SU-DHL-6 (cell line): ENCODE measurements around the gene HMG20B.

Experiments
- H2AFZ ChIP-seq: fragments of 200-600 bp; sonication (generic); 2 replicates; pipeline ENCODE4 v1.6.1; 2014; ENCODE audit warnings: low read depth, mild to moderate bottlenecking, moderate library complexity, mixed read lengths, antibody characterized with exemption, low read length; ENCODE audit not compliant: severe bottlenecking
- H3F3A ChIP-seq: fragments of 200-600 bp; shearing (Covaris generic); 2 replicates; pipeline ENCODE4 v1.6.0; 2016; ENCODE audit warnings: antibody characterized with exemption, mild to moderate bottlenecking; ENCODE audit not compliant: insufficient read depth
- H3K27ac ChIP-seq: fragments of 200-600 bp; sonication (generic); 2 replicates; pipeline ENCODE4 v1.5.1; 2016; ENCODE audit warnings: low read depth, mild to moderate bottlenecking, low read length, moderate library complexity, mixed read lengths
- H3K27me3 ChIP-seq: fragments of 200-600 bp; sonication (generic), shearing (Covaris generic); 2 replicates; pipeline ENCODE4 v1.6.0; 2014; ENCODE audit warnings: mild to moderate bottlenecking, low read length
- H3K36me3 ChIP-seq: fragments of 200-600 bp; sonication (generic); 2 replicates; pipeline ENCODE4 v1.6.1; 2014; ENCODE audit warnings: mild to moderate bottlenecking, low read length, mixed read lengths
- H3K4me2 ChIP-seq: fragments of 300-600, 200-600 bp; shearing (Covaris generic), sonication (generic); 2 replicates; pipeline ENCODE4 v1.6.0; 2014; ENCODE audit warnings: low read length, low read depth, mild to moderate bottlenecking; ENCODE audit not compliant: poor library complexity, severe bottlenecking
- H3K4me3 ChIP-seq: fragments of 200-600 bp; sonication (generic); 2 replicates; pipeline ENCODE4 v1.5.1; 2014; ENCODE audit warnings: antibody characterized with exemption, low read length, mild to moderate bottlenecking, mixed read lengths; ENCODE audit not compliant: insufficient read depth, poor library complexity, severe bottlenecking
- H3K79me2 ChIP-seq: fragments of 200-600 bp; sonication (generic); 2 replicates; pipeline ENCODE4 v1.6.1; 2014; ENCODE audit warnings: mild to moderate bottlenecking, low read length, moderate library complexity; ENCODE audit not compliant: insufficient read depth
- H3K9ac ChIP-seq: fragments of 200-600 bp; sonication (generic); 2 replicates; pipeline ENCODE4 v1.7.0; 2014; ENCODE audit warnings: mild to moderate bottlenecking, low read length
- H3K9me2 ChIP-seq: fragments of 200-600 bp; sonication (generic); replicated peaks from 2 replicates; pipeline ENCODE4 v1.6.1; 2014; ENCODE audit warnings: low read length; ENCODE audit not compliant: insufficient read depth
- H3K9me3 ChIP-seq: fragments of 200-600 bp; sonication (generic); 2 replicates; pipeline ENCODE4 v1.6.1; 2014; ENCODE audit warnings: low read length, mixed read lengths; ENCODE audit not compliant: insufficient read depth
- H4K20me1 ChIP-seq: fragments of 200-600 bp; sonication (generic); 2 replicates; pipeline ENCODE4 v1.6.1; 2014; ENCODE audit warnings: low read depth, mild to moderate bottlenecking, antibody characterized with exemption, low read length, moderate library complexity, mixed read lengths
- CTCF ChIP-seq: fragments of 200-600 bp; sonication (generic); IDR thresholded peaks from one replicate; pipeline ENCODE4 v1.5.1; 2017; ENCODE audit warnings: antibody characterized with exemption, mild to moderate bottlenecking, low read length, moderate library complexity; ENCODE audit not compliant: insufficient read depth, poor library complexity, severe bottlenecking
- EZH2phosphoT487 ChIP-seq: fragments of 200-600 bp; sonication (generic), shearing (Covaris generic); conservative IDR thresholded peaks from 2 replicates; pipeline ENCODE4 v1.6.1; 2018; ENCODE audit warnings: mild to moderate bottlenecking, antibody characterized with exemption, low read length, moderate library complexity, mixed read lengths

HMG20B gene

DNA sequence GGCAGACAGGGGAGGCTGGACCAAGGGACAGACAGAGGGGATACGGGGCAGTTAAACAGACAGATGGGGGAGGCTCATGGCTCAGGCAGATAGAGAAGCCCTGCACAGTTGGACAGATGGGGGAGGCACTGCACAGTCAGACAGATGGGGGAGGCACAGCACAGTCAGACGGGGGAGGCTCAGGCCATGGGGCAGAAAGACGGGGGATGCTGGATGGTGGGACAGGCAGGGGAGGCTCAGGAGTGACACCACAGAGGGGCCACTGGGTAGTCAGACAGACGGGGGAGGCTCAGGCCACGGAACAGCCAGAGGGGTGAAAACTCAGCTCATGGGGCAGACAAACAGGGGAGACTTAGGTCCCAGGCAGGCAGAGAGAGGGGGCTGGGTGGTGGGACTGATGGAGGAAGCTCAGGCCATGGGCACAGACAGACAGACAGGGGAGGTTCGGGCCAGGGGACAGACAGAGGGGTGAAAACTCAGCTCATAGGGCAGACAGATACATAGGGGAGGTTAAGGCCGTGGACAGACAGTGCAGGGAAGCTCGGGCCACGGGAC is 16.2 kb upstream of the HMG20B start:
- H3K79me2 ChIP-seq: peaks cover 30% of the 10 kb centered on the region
- no peaks in the 10 kb centered on the region for H3K27me3 ChIP-seq
- no peaks in the 10 kb centered on the region for H3K9me3 ChIP-seq
- H3K9me2 ChIP-seq: no peaks in the 10 kb centered on the region
- H3K36me3 ChIP-seq: no peaks in the 10 kb centered on the region
- H2AFZ ChIP-seq: no peak overlapping the region
- peaks cover 7% of the 10 kb centered on the region; the same call in 1 of the 2 replicates for H4K20me1 ChIP-seq
- no peaks in the 10 kb centered on the region for H3F3A ChIP-seq
- H3K4me3 ChIP-seq: peak overlapping the region; percentile 62
- H3K4me2 ChIP-seq: peak overlapping the region; percentile 68
- no peak for TF ChIP-seq EZH2phosphoT487
- no peak for TF ChIP-seq CTCF
- H3K27ac ChIP-seq: no peak overlapping the region
- H3K9ac ChIP-seq: peak overlapping the region; percentile 62

GRCh38 chr19:3556978-3557460 is 15.7 kb upstream of the HMG20B start:
- no peaks in the 10 kb centered on the region for H3K9me3 ChIP-seq
- H3F3A ChIP-seq: no peaks in the 10 kb centered on the region
- H3K9ac ChIP-seq: peak overlapping the region; percentile 62
- peak overlapping the region; percentile 62 for H3K4me3 ChIP-seq
- no peak for TF ChIP-seq CTCF
- no peak for TF ChIP-seq EZH2phosphoT487
- peak overlapping the region; percentile 68 for H3K4me2 ChIP-seq
- no peaks in the 10 kb centered on the region for H3K36me3 ChIP-seq
- H2AFZ ChIP-seq: no peak overlapping the region
- H3K79me2 ChIP-seq: peaks cover 27% of the 10 kb centered on the region
- no peak overlapping the region for H3K27ac ChIP-seq
- no peaks in the 10 kb centered on the region for H3K27me3 ChIP-seq
- H4K20me1 ChIP-seq: peaks cover 7% of the 10 kb centered on the region; the same call in 1 of the 2 replicates
- no peaks in the 10 kb centered on the region for H3K9me2 ChIP-seq

GRCh38 chr19:3557461-3558248 is 15.1 kb upstream of the HMG20B start, which contains the start of gene MFSD12:
Gene MFSD12, minus strand, starts transcription at chr19:3557586. Its CDS starts 183 bp downstream, at chr19:3557403.
- peak within 1 kb of the TSS; percentile 62 for H3K9ac ChIP-seq
- peak within 1 kb of the TSS; percentile 84 for H2AFZ ChIP-seq

More at GRCh38 chr19:3557461-3558248, 15.1 kb upstream of the HMG20B start, which contains the start of gene MFSD12:
- Histone ChIP-seq H3K36me3 (no peaks in the 10 kb centered on the region), H3K27me3 (no peaks in the 10 kb centered on the region), H4K20me1 (peaks cover 7% of the 10 kb centered on the region; the same call in 1 of the 2 replicates), H3K9me3 (no peaks in the 10 kb centered on the region), H3K4me3 (peak within 1 kb of the TSS; percentile 62), H3K9me2 (no peaks in the 10 kb centered on the region), H3K27ac (no peak within 1 kb of the TSS), H3K4me2 (peak within 1 kb of the TSS; percentile 68), H3F3A (no peaks in the 10 kb centered on the region), H3K79me2 (peaks cover 25% of the 10 kb centered on the region)
- TF ChIP-seq CTCF (no peak), EZH2phosphoT487 (no peak)
